H1 (cell line): ENCODE measurements around the gene CELA1. TPM values are rescaled to one million over a fixed set of nuclear protein-coding genes. Genes with fewer than 3 reads are reported as not detected.

Source experiments
- HDAC2 ChIP-seq, 2 experiments: fragments of 300-600 bp in 1 of 2; sonication (generic) in 1 of 2; IDR thresholded peaks; 2 replicates each; pipeline ENCODE4 v1.6.1; 2011 to 2012; ENCODE audit warnings: low read depth in 2 of 2, low read length in 2 of 2, mild to moderate bottlenecking in 2 of 2, moderate library complexity in 2 of 2, borderline replicate concordance in 1 of 2, inconsistent platforms in 1 of 2
- MAFK ChIP-seq: IDR thresholded peaks from 2 replicates; pipeline ENCODE4 v1.6.1; 2012; ENCODE audit warnings: low read depth, mild to moderate bottlenecking, improper control_type of control experiment, low read length
- NRF1 ChIP-seq: IDR thresholded peaks from 2 replicates; pipeline ENCODE4 v1.6.1; 2011; ENCODE audit warnings: mild to moderate bottlenecking, low read depth, low read length, improper control_type of control experiment
- ZNF274 ChIP-seq: IDR thresholded peaks from 2 replicates; pipeline ENCODE4 v1.7.0; 2012; ENCODE audit warnings: low read length, borderline replicate concordance; ENCODE audit errors: extremely low read depth
- polyA plus RNA-seq, 7 experiments: library from polyadenylated mRNA; depleted of rRNA in 3 of 7; stranded (reverse) in 5 of 7; unstranded in 2 of 7; fragments of >200 nt in 5 of 7; fragments of 200-250 nt in 2 of 7; gene quantifications; 1 replicate in 5 of 7; 2 replicates in 1 of 7; 4 replicates in 1 of 7; pipeline versions ENCODE4 v1.2.1 to v1.2.3, GENCODE V29; 2011 to 2013; ENCODE audit warnings: missing spikeins in 2 of 7, mixed read lengths in 2 of 7
- total RNA-seq: library from RNA; stranded (reverse); fragmentation: NEBNext Ultra II Directional; extraction: Animal tissue kit (Norgen Biotek cat#: 25700); gene quantifications from 2 replicates; pipeline ENCODE4 v1.2.1, GENCODE V29; 2021

Gene CELA1
- total and polyA plus RNA-seq, 2 of the 8 experiments (the other 6 are each of a cell fraction or from before 2014, with no cell fraction given), result 0.09 TPM; not detected in 1

GRCh38 chr12:51307655-51308593 lies 38.6 kb downstream of the CELA1 start (continued):
- TF ChIP-seq NRF1 (no peak), MAFK (no peak), HDAC2 (IDR thresholded peaks at IDR 0.05; ENCODE audit: borderline replicate concordance in 1 of 2, low read depth in 2 of 2, low read length in 2 of 2) (no peak), ZNF274 (no peak)
